ENCODE results near the gene DOHH. TPM values are rescaled to one million over a fixed set of nuclear protein-coding genes. Genes with fewer than 3 reads are reported as not detected.

The DOHH gene
- total RNA-seq, 1 experiment from 2014 or later = 32.1 TPM

DNA sequence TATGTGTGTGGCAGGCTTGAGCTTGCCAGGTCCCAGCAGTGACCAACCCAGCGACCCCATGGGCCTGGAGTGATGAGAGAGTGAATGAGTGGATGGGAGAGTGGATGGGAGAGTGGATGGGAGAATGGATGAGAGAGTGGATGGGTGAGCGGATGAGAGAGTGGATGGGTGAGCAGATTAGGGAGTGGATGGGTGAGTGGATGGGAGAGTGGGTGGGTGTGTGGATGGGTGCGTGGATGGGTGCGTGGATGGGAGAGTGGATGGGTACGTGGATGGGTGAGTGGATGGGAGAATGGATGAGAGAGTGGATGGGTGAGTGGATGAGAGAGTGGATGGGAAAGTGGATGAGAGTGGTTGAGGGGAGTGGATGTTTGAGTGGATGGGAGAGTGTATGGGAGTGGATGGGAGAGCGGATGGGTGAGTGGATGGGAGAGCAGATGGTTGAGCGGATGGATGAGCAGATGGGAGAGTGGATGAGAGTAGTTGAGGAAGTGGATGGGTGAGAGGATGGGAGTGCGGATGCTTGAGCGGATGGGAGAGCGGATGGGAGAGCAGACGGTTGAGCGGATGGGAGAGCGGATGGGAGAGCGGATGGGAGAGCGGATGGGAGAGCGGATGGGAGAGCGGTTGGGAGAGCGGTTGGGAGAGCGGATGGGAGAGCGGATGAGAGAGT is 28.2 kb upstream of the DOHH start:
- Histone ChIP-seq H3K36me3 (replicated peaks; ENCODE audit: control insufficient read depth, insufficient read depth, low read length) (peaks cover 6% of the 10 kb centered on the region), H3K4me3 (ENCODE audit: insufficient read depth, low read depth, low read length) (no peak overlapping the region), H3K27me3 (ENCODE audit: control insufficient read depth, insufficient read depth, low read length) (no peaks in the 10 kb centered on the region)
- DNase-seq = no peak

DNA sequence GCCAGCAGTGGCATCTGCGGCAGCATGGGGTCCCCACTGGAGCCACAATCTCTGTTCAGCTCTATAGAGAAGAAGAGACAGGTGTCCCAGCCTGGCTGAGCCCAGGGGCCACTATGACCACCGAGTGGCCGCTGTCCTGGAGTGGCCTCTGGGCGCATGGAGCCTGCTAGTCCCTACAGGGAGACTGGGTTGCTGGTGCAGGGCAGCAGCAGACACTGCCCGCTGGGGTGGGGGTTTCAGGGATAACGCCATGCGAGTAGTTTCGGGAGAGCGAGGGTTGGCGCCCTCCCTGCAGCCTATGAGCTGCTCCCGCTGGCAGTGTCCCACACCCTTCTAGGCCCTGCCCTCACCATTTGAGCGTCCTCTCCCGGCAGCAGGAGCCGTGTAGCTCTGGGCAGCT is 27.6 kb upstream of the DOHH start:
- Histone ChIP-seq H3K36me3 (replicated peaks; ENCODE audit: control insufficient read depth, insufficient read depth, low read length) (peaks cover 3% of the 10 kb centered on the region), H3K27me3 (ENCODE audit: control insufficient read depth, insufficient read depth, low read length) (no peaks in the 10 kb centered on the region), H3K4me3 (ENCODE audit: insufficient read depth, low read depth, low read length) (no peak overlapping the region)
- no peak for DNase-seq

DNA sequence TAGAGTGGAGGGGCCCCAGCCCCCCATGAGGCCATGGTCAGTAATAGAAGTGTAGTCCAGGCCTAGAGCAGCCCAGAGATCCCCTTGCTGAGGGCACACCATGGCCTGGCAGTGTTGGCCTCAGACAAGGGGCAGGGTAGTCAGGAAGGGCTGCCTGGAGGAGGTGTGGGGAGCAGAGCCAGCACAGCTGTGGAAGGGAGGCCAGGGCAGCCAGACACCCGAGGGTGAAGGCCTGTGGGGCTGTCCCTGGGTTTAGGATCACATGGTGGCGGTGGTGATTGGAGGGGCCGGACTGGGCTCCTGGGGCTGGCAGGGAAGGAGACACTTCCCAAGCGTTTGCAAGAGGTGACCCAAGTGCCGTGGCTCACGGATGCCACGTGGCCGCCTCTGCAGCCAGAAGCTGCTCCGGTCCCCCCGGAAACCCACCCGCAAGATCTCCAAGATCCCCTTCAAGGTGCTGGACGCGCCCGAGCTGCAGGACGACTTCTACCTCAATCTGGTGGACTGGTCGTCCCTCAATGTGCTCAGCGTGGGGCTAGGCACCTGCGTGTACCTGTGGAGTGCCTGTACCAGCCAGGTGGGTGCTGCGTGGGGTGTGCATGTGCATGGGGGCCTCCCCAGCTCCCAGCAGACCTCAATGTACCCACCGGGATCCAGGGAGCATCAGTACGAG is 26.9 kb upstream of the DOHH start:
- Histone ChIP-seq H3K36me3 (replicated peaks; ENCODE audit: control insufficient read depth, insufficient read depth, low read length) (peaks cover 2% of the 10 kb centered on the region), H3K27me3 (ENCODE audit: control insufficient read depth, insufficient read depth, low read length) (no peaks in the 10 kb centered on the region)
- DNase-seq = no peak

DNA sequence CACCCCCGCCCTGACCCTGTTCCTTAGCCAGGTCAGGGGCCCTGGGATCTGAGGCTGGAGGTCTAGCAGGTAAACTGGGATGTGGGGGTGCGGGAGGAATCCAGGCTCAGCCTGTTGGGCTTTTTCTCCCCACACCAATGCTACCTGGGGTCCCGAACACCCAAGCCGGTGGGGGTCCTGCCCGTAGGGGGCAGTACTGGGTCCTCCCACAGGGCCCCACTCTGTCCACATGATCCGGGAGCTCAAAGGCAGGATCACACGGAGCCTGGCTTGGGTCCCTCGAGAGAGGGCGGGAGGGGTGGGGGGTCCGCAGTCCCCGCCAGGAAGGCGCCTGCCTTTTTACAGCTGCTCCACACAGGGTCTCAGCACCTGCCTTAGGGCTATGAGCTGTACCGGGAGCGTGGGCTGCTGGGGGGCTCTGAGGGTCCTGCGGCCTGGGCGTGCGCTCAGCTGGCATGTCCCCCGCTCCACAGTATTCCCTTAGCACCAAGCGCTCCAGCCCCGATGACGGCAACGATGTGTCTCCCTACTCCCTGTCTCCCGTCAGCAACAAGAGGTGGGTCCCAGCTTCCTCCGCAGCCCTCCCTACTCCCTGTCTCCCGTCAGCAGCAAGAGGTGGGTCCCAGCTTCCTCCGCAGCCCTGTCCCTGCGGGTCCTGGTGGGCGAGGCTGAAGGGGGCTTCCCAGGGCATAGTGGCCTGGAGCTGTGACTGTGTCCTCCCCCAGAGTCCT is 26.2 kb upstream of the DOHH start:
- H3K4me3 ChIP-seq (ENCODE audit: insufficient read depth, low read depth, low read length) = no peak overlapping the region
- peak; percentile 80 for DNase-seq
- peaks cover 1% of the 10 kb centered on the region for H3K36me3 ChIP-seq (replicated peaks; ENCODE audit: control insufficient read depth, insufficient read depth, low read length)
- H3K27me3 ChIP-seq (ENCODE audit: control insufficient read depth, insufficient read depth, low read length) = no peaks in the 10 kb centered on the region

More for the DNA sequence above, 26.9 kb upstream of the DOHH start:
- H3K4me3 ChIP-seq (ENCODE audit: insufficient read depth, low read depth, low read length) = no peak overlapping the region

DNA sequence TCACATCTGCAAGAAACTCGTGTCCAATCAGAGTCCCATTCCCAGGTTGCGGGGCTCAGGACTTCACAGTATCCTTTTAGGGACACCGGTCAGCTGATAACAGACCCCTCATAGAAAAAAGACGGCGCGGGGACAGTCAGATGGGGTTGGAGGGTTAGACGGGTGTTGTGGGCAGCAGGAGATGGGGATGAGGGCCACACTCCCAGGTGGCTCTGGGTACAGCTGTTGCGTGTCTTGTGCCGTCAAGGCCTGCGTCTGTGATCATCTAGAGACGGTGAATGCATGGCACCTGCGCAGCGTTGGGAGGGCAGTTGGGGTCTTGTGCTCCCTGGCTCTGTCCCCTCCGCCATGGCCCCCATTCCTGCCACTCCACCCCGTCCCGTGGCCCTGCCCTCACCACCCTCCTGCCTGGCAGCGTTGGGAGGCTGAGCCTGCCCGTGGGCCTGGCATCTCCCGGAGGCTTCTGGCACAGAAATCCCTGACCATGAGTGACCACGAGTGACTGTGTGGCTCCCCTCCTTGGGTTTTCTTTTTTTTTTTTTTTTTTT is 24.5 kb upstream of the DOHH start:
- no peak for DNase-seq
- peaks cover 1% of the 10 kb centered on the region for H3K36me3 ChIP-seq (replicated peaks; ENCODE audit: control insufficient read depth, insufficient read depth, low read length)
- H3K27me3 ChIP-seq (ENCODE audit: control insufficient read depth, insufficient read depth, low read length) = no peaks in the 10 kb centered on the region

DNA sequence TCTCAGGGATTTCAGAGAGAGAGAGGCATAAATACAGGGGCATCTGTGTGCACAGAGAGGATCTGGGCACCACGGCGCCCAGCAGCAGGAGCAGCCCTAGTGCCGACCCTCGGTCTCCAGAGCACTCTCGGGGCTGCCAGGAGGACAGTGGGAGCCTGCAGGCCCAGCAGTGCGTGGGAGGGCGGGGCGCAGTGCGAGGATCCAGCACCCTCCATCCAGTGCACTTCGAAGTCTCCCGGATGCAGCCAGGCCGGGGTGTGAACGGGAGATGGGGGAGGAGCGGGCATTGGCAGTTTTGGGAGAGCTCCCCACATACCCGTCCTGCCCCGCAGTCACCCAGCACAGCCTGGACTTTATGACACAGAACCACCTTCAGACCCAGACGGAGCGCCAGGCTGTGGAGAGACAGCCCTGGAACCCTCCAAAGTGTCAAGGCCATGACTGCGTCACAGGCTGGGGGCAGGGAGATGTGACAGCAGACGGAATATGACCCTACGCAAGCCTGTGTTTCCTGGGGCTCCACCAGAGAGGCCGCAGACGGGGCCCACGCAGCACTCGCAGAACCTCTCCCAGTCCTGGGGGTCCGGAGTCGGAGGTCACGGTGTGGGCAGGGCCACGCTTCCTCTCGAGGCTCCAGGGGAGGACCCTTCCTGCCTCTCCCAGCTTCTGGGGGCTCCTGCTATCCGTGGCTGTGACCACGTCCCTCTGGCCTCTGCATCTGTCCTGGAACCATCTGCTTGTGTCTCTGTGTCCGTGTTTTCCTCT is 23.8 kb upstream of the DOHH start:
- DNase-seq = no peak
- Histone ChIP-seq H3K4me3 (ENCODE audit: insufficient read depth, low read depth, low read length) (no peak overlapping the region), H3K36me3 (replicated peaks; ENCODE audit: control insufficient read depth, insufficient read depth, low read length) (peaks cover 1% of the 10 kb centered on the region), H3K27me3 (ENCODE audit: control insufficient read depth, insufficient read depth, low read length) (no peaks in the 10 kb centered on the region)

More for the DNA sequence above, 24.5 kb upstream of the DOHH start:
- H3K4me3 ChIP-seq (ENCODE audit: insufficient read depth, low read depth, low read length) = no peak overlapping the region

DNA sequence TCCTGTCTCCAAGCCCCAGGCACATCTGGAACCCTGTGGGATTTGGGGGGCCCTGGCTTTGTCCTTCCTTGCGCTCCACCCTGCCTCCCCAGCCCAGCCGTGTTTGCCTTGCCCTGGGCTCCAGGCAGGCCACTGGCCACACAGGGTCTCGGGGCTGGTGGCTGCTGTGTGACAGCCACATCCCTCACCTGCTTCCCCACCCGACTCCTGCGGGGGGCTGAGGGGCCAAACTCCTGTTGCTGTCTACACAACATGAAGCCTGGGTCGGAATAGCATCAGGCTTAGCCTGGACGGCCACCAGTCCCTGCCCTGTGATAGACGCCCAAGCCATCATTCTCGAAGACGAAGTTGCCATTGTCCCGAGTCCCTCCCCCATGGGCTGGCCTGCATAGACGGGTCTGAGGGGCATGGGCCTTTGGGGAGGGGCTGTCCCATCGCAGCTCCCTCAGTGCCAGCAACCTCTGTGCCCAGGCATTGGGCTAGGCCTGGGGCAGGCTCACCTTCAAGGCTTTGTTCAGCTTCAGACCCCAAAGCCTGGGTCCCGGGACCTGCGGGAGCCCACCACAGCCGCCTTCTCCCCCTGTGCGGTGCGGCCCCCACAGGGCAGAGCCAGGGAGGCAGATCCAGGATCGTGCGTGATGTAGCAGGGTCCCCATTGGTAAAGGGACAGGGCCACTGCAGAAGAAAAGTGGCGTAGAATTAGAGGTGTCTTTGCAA is 23.0 kb upstream of the DOHH start:
- no peak for DNase-seq
- no peak overlapping the region for H3K4me3 ChIP-seq (ENCODE audit: insufficient read depth, low read depth, low read length)
- H3K27me3 ChIP-seq (ENCODE audit: control insufficient read depth, insufficient read depth, low read length) = no peaks in the 10 kb centered on the region
- peaks cover 1% of the 10 kb centered on the region for H3K36me3 ChIP-seq (replicated peaks; ENCODE audit: control insufficient read depth, insufficient read depth, low read length)

DNA sequence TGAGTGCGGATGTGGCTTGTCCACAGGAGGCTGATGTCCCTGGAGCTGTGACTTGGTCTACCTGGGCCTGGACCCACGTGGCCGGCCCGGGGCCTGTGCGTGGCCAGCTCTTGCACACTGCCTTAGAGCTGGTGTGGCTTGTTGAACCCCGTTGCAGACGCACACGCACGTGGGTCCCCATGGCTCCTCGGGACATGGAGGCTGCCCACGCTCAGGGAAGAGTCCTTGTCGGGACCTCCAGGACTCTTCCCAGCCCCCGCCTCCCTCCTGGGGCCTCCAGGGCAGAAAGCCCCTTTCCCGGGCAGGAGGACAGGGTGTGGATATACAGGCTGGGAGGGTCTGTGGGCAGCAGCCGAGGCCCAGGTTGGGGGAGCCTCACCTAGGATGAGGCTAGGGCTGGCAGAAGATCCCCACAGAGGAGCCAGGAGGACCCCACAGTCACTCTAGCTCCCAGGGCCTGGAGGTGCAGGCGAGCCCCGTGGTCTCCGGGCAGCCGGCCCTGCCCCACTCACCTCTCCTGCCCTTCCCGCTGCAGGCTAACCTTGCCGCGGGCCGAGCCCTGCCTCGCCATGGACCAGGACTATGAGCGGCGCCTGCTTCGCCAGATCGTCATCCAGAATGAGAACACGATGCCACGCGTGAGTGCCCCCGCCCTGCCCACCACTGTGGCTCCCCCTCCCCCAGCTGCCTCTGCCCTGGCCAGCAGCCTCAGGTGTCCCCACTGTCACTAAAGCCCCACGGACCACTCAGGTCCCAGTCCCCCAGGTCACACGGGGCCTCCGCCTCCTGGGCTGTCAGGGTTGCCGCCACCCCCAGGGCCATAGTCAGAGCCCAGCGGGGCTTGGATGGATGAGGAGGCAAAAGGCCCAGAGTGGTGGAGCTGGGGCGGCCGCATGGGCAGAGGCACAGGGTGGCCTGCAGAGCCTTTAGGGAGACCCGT is 22.2 kb upstream of the DOHH start:
- DNase-seq = no peak
- Histone ChIP-seq H3K27me3 (ENCODE audit: control insufficient read depth, insufficient read depth, low read length) (no peaks in the 10 kb centered on the region), H3K4me3 (ENCODE audit: insufficient read depth, low read depth, low read length) (no peak overlapping the region), H3K36me3 (replicated peaks; ENCODE audit: control insufficient read depth, insufficient read depth, low read length) (peaks cover 1% of the 10 kb centered on the region)

DNA sequence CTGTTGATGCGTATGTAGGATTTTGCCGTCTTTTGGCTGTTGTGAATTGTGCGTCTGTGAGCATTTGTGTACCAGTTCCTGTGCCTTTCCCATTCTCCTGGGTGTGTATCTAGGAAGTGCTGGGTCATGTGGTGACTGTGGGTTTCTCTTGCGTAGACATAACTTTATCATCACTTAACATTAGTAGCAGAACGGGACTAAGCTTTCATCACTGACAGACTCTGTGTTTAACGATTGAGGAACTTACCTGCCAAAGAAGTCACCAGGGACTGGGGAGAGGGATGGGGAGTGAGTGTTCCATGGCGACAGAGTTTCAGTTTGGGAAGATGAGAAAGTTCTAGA is 20.6 kb upstream of the DOHH start:
- no peaks in the 10 kb centered on the region for H3K27me3 ChIP-seq (ENCODE audit: control insufficient read depth, insufficient read depth, low read length)
- no peak for DNase-seq

DNA sequence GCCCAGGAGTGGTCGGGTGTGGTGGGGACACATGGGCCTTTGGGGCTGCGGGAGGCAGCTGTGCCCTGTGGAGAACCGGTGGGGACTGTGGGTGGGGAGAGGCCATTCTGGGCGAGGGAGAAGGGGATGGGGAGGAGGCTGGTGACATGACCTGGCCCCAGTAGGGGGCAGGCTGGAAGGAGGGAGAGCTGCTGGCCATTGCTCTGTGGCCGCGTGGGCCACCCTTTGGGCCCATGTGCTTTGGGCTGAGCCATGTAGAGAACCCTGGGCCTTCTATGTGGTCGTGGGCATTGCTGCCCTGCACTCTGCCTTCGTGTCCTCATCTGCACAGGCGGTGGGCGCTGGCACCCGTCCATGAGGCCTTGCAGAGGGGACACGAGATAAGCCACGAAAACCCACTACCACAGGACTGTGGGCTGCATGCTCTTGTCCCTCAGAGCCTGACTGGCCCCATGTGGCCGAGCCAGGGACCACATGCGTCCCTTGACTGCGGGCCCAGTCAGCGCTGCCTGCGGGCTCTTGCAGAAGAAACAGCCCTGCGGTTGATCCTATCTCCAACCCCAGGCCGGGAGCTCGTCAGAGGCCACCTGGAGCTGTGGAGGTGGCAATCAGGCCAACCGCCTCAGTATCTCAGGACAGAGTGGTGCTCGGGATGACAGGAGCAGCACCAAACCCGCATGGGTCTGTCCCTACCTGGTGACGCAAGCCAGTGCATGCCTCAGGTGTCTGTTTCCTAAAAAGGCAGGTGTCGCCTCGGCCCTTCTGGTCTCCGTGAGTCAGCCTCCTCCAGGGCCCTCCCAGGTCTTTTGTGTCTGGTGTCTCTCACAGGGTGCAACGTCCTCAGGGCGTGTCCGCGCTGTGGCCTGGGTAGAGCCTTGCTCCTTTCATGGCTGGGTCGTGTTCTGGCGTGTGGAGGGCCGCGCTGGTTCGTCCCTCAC is 20.0 kb upstream of the DOHH start:
- DNase-seq = peak; percentile 84
- no peaks in the 10 kb centered on the region for H3K27me3 ChIP-seq (ENCODE audit: control insufficient read depth, insufficient read depth, low read length)

More for the DNA sequence above, 20.6 kb upstream of the DOHH start:
- Histone ChIP-seq H3K4me3 (ENCODE audit: insufficient read depth, low read depth, low read length) (no peak overlapping the region), H3K36me3 (replicated peaks; ENCODE audit: control insufficient read depth, insufficient read depth, low read length) (no peaks in the 10 kb centered on the region; the same call in none of the 2 replicates)

DNA sequence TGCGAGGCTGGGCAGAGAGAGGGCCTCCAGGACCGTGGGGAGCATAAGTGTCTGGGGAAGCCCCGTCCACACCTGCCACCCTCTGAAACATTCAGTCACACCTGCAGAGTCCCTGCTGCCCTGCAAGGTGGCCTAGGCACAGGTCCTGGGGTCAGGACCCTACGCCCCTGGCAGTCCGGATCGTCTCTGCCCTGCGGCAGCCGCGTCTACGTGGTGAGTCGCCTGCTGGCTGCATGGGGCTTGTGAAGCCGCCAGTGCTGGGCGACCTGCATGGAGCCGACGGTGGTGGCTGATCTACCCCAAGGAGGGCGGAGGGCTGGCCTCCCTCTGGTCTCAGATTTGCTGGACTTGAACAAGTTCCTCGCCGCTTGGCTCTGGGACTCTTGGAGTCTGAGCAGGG is 18.7 kb upstream of the DOHH start:
- Histone ChIP-seq H3K4me3 (ENCODE audit: insufficient read depth, low read depth, low read length) (no peak overlapping the region), H3K36me3 (replicated peaks; ENCODE audit: control insufficient read depth, insufficient read depth, low read length) (no peaks in the 10 kb centered on the region; the same call in none of the 2 replicates), H3K27me3 (ENCODE audit: control insufficient read depth, insufficient read depth, low read length) (no peaks in the 10 kb centered on the region)
- peak; percentile 80 for DNase-seq

More for the DNA sequence above, 20.0 kb upstream of the DOHH start:
- Histone ChIP-seq H3K4me3 (ENCODE audit: insufficient read depth, low read depth, low read length) (no peak overlapping the region), H3K36me3 (replicated peaks; ENCODE audit: control insufficient read depth, insufficient read depth, low read length) (no peaks in the 10 kb centered on the region; the same call in none of the 2 replicates)

DNA sequence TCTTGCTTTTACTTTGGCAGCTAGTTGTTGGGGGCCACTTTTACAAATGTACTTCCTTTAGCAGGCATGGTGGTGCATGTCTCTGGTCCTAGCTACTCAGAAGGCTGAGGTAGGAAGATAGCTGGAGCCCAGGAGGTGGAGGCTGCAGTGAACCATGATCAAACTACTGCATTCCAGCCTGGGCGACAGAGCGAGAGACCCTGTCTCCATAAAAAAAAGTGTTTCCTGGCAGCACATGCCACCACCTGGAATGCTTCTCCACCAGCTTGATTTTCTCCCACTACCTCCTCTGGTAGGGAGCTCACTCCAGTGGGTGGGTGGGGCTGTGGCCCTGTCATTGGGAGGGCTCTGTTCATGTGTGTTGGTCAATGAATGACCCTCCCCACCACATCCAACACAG is 18.2 kb upstream of the DOHH start:
- no peaks in the 10 kb centered on the region for H3K27me3 ChIP-seq (ENCODE audit: control insufficient read depth, insufficient read depth, low read length)
- no peaks in the 10 kb centered on the region; the same call in none of the 2 replicates for H3K36me3 ChIP-seq (replicated peaks; ENCODE audit: control insufficient read depth, insufficient read depth, low read length)
- no peak for DNase-seq
- H3K4me3 ChIP-seq (ENCODE audit: insufficient read depth, low read depth, low read length) = no peak overlapping the region
